CD4-positive, alpha-beta T cell treated with Interleukin-6 for 4 hours (primary cell): Measurements from ENCODE around the gene SPTBN1.

ENCODE experiments used
- DNase-seq: peaks from one replicate; pipeline ENCODE4 v3.0.0-alpha.2; 2020; ENCODE audit warnings: mixed read lengths

SPTBN1 gene

GRCh38 chr2:54577944-54578647 is 122.0 kb downstream of the SPTBN1 start:
- no peak for DNase-seq

DNA sequence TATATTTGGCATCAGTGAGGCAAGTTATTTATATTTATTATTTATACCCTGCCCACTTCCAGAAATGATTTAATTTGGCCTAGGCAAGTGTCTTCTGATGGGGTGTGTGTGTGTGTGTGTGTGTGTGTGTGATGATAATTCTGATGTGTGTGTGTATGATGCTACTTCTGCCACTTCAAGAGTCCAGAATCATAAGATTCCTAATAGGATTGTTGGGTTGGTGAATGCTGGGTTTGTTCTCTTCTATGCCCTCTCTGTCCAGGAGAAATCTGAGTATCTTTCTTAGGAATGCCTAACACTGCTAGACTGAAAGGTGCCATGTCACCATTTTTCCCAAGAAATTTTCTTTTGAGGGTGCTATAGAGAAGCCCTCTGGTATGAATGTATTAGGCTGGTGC is 122.5 kb downstream of the SPTBN1 start:
- no peak for DNase-seq

GRCh38 chr2:54579061-54579681 is 123.0 kb downstream of the SPTBN1 start:
- DNase-seq: no peak

DNA sequence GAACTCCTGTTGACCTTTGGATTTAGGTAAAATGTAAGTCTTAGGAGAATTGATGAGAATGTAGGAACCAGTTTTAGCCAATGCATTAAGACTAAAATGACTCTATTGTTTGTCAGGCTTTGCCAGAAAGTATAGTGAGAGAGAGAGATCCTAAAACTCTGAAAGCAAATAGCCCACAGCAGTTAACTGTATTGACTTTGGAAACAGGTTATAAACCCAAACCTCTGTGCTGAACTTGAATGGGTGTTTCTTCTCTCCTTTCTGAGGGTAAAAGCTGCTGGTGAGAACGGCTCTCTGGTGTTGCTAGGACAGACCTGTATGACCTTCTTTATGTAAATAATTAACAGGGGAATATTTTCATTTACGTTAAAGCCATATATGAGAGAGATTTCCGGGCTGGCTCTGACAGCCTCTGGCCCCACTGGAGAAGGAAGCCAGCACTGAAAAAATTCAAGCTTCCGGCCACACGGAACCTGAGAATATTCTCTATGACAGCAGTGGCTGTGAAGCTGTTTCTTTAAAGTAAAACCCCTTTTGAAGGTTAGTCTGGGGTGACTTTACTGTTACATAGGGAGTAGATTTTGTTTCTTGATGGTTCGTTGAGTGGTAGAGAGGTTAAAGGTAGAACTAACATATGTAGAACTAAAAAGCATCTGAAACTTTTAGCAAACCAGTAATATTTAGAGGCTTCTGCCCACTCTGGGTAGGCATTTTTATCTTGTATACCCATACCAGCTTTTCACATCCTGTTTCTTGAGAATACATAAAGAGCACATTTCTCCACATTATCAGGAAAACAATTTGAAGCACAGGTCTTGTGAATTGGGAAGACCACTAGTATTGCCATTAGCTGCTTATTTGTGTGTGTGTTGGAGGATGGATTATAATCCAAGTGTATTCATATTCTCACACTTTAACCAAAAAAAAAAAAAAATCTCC is 123.8 kb downstream of the SPTBN1 start:
- DNase-seq: peak; percentile 72

GRCh38 chr2:54581326-54582039 is 125.4 kb downstream of the SPTBN1 start:
- no peak for DNase-seq

GRCh38 chr2:54582987-54583386 is 126.9 kb downstream of the SPTBN1 start:
- DNase-seq: no peak

- no peak for DNase-seq
These were observed 128.5 kb downstream of the SPTBN1 start for GRCh38 chr2:54584598-54584997.

DNA sequence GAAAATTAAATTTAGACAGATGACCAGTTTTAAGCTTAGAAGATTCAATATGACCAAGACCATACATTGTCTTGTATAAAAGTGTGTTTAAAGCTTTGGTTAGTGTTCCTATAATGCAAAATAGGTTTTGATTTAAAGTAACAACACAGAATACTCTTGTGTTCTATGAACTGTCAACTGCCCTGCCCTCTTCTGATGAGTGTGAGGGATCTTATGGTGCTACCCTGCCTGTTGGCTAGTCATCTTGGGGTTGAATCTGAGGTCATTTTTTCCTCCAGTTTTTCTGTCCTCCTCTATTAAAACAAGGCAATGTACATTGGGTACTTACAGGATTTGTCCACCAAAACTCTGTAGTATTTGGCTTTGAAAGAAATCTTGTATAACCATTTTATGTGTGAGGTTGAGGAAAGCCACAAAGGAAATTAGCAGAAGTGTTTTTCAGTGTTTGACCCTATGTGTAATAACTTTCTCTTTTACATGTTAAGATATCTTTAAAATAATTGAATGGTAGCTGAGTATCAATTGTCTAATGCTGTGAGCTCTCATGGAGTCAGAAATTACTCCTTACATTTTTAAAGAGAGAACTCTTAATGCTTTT is 129.1 kb downstream of the SPTBN1 start:
- DNase-seq: no peak

GRCh38 chr2:54586062-54586461 is 129.9 kb downstream of the SPTBN1 start:
- no peak for DNase-seq

DNA sequence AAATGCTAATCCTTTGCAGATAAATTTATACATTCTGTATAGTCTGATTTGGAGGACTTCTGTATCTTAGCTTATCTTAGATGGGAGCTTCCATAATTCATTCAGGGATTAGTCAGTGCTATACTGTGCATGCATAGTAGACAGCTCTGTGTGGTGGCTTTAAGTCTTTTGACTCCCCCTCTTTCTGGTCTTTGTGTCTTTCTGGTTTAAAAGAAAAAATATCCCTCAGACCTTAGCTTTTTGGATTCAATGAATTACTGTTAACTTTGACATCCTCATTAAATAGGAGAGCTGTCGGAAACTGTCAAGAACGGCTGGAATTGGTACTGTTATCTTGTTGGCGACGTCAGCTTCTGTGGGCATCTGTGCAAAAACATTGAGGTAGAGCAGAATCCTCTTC is 130.4 kb downstream of the SPTBN1 start:
- no peak for DNase-seq

- no peak for DNase-seq
These were observed 131.3 kb downstream of the SPTBN1 start for GRCh38 chr2:54587171-54588016.

DNA sequence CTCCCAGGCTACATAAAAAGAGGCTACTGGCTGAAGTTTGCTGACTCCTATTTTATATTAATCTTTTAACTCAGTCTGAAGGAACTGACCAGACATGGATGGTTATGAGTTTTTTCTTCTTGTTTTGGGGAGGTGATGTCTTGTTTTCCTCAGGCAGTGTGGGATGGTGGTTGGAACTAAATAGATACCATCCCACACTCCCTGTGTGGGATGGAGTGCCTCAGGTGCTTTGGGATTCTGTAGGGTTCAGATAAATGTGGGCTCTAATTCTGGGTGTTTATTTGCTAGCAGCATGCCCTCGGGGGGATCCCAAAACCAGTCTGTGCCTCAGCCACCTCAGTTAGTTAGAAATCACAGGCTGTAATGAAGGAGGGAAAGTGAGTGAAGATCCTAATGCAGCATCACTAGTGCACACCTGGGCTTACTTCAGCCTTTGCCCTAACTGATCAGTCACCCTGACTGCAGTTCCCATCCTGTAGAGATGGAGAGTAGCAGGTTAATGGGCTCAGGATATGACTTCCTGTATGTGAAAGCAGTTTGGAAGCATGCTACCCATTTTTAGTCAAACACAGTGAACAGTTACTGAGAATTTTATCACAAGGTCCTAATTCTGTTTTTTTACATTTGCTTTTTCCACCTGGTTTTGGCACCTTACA is 132.2 kb downstream of the SPTBN1 start:
- no peak for DNase-seq

DNA sequence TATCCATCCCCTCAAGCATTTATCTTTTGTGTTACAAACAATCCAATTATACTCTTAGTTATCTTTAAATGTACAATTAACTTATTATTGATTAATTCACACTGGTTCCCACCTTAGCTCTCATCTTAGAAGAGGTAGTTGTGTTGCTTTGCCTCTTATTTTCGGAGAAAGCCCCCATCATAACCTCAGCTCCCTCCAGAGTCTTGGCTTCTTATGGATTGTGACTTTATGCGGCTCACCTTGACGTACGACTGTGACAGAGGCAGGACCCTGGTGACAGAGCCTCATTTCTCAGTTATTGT is 132.9 kb downstream of the SPTBN1 start:
- no peak for DNase-seq

DNA sequence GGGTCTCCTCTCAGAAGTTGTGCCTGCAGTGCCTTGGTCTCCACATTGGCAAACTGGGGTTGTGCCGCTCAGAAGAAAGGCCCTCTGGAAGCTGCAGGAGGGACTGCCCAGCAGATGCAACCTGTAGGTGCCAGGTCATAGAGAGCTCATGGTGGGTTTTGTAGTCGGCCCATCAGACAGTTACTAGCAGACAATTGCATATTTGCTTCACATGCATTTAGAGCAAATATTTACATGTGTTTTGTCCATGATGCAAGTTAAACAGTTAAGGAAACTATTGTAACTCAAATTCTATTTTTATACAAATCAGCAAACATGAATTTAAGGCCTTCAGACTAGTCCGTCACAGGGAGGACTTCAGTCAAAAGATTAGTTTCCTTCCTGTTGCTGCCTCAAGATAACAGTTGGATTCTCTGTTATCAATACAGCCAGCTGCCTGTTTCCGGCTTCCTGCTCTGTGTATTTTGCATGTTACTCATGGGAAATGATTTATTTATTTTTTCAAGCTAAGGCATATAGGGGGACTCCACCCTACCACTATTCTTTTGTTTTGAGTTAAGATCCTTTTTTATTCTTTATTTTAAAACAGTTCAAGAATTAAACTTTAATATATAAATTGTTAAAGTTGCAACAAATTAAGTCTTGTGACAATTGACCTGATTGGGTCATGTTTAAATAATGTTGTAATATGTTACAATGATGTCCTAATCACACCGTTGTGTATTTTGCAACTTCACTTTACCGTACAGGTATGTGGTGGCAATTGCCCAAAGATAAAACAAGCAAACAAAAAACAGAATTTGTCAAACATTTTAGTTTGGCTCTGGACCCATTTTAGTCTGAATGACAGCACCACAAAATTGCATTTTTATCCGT is 133.5 kb downstream of the SPTBN1 start:
- DNase-seq: peak; percentile 70

- DNase-seq: no peak
These were observed 134.3 kb downstream of the SPTBN1 start for GRCh38 chr2:54590216-54591120.

- no peak for DNase-seq
These were observed 135.4 kb downstream of the SPTBN1 start for GRCh38 chr2:54591551-54591950.

DNA sequence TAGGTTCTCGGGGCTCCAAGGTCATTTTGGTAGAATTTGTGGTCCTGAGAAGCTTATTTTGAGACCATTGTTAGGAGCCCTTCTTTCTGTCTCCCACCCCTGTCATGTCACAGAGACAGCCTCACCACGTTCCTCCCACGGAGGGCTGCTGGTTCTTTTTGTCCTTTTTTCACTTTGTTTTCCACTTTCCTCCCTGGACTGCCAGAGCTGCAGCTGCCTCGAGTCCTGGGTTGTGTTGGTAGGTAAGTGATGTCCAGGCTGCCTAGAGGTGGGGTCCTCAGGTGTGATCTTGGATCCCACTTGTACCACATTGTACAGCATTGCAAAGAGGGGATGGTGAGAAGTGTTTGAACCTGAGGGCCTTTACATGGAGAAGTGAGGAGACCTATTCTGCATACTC is 137.1 kb downstream of the SPTBN1 start:
- no peak for DNase-seq

DNA sequence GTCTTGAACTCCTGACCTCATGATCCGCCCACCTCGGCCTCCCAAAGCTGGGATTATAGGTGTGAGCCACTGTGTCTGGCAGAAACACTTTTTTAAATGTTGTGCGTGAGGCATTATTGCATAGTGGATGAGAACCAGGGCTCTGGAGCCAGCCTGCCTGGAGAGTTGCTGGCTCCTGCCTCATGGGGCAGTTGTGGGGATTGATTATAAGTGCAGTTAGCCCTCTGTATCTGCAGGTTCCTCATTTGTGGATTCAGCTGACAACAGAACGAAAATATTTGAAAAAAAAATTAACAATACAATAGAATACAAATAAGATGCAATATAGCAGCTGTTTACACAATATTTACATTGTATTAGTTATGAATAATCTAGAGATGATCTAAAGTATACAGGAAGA is 137.9 kb downstream of the SPTBN1 start:
- DNase-seq: no peak

DNA sequence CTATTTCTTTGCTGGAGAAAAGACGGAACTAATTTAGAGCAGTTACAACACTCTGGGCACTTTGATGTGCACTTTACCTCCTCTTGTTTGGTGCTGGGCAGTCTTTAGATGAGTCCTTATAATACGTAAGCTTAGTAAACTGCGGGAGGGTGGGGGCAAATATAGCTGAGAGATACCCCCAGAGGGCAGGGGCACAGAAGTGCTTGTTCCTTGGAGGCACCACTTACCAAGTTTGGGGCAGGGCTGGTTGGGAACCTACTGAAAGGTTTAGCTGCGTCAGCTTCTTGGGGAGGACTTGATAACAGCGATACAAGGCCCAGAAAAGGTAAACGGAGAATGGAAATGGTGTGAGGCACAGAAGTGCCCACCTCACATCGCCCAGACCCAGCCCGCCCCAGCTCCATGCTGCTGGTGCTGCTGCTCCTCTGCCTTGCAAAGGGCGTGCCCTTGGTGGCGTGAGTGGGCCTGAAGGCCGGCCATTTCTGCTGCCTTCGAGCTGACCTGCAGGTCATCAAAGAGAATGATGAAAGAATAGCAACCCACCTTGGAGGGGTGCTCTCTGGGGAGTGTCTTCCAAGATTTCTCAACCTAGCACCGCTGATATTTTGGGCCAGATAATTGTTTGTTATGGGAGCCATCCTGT is 139.2 kb downstream of the SPTBN1 start:
- DNase-seq: no peak
